GM12878 (cell line): ENCODE data around the gene MSH3.

Experiments
- CBFB ChIP-seq: IDR thresholded peaks from 2 replicates; pipeline ENCODE4 v1.6.1; 2016; ENCODE audit warnings: antibody characterized with exemption, low read depth
- CTCF ChIP-seq, 3 experiments: IDR thresholded peaks in 2 of 3; conservative IDR thresholded peaks in 1 of 3; 2 replicates each; pipeline ENCODE4 v1.5.1; 2011; ENCODE audit warnings: low read depth in 3 of 3, low read length in 3 of 3, mild to moderate bottlenecking in 3 of 3, control low read depth in 2 of 3, moderate library complexity in 2 of 3, inconsistent platforms in 1 of 3, mixed read lengths in 1 of 3; ENCODE audit not compliant: control insufficient read depth in 2 of 3, insufficient read depth in 1 of 3; ENCODE audit errors: extremely low read depth in 1 of 3
- NFIC ChIP-seq: IDR thresholded peaks from 2 replicates; pipeline ENCODE4 v1.6.1; 2012; ENCODE audit warnings: low read depth, mild to moderate bottlenecking, inconsistent platforms, low read length, moderate library complexity
- TF ChIP-seq, protein P1 (sequence below): IDR thresholded peaks from 2 replicates; pipeline ENCODE4 v1.6.1; 2011; ENCODE audit warnings: borderline replicate concordance, low read depth, mild to moderate bottlenecking, moderate library complexity, mixed read lengths, low read length; ENCODE audit not compliant: insufficient read depth; ENCODE audit errors: extremely low read length

DNA sequence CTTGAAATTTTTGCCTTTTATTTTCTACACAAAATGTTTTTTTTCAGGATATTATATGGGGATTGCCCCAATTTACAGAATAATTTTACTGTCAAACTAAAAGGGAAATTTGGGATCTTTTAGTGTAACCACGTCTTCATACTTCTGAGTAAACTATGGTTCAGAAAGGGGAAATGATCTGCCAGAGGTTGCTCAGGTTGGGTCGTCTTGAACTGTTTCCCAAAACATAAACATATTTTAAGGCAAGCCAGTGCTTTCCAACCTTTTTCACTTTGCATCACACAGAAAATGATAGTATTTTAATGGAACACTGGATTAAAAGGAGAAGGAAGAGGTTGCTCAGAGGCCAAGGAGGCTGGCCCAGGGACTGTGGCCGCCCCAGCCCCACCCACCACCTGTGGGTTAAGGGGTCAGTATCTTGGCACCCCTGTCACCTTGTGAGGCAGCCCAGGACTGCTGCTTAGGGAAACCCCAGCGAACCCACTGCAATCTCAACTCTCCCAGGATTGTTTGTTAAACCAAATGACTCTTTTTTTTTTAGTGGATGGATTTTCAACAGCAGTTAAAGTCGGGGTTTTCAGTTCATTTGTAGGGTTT, 143.1 kb downstream of the MSH3 start:
- TF ChIP-seq CTCF (IDR thresholded peaks at IDR 0.05 in 2 of 3, conservative IDR thresholded peaks at IDR 0.05 in 1 of 3; ENCODE audit: control insufficient read depth in 2 of 3, extremely low read depth in 1 of 3, insufficient read depth in 1 of 3, low read depth in 3 of 3, low read length in 3 of 3) (no peak), CBFB (no peak), NFIC (peak; percentile 72)
- TF ChIP-seq, protein P1, sequence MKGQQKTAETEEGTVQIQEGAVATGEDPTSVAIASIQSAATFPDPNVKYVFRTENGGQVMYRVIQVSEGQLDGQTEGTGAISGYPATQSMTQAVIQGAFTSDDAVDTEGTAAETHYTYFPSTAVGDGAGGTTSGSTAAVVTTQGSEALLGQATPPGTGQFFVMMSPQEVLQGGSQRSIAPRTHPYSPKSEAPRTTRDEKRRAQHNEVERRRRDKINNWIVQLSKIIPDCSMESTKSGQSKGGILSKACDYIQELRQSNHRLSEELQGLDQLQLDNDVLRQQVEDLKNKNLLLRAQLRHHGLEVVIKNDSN = no peak
